GM21723 (cell line): ENCODE data around the gene NGFR.
"Not testable (repeated sequence)": the region's sequence is repeated elsewhere in the genome, so short reads cannot be mapped to it uniquely, and the experiment has no call there.

Source experiments
- ATAC-seq: cut with Tn5 transposase; IDR thresholded peaks from one replicate; pipeline ENCODE4 v1.9.1; 2021; ENCODE audit warnings: mild to moderate bottlenecking, moderate library complexity; ENCODE audit not compliant: unreplicated experiment

Gene NGFR

GRCh38 chr17:49495842-49496182 is 719 bp downstream of the NGFR start:
- no peak for ATAC-seq

GRCh38 chr17:49496183-49496866 is 1.2 kb downstream of the NGFR start:
- peak; percentile 61 for ATAC-seq

GRCh38 chr17:49496867-49497147 is 1.7 kb downstream of the NGFR start:
- no peak for ATAC-seq

GRCh38 chr17:49497148-49498028 is 2.3 kb downstream of the NGFR start:
- ATAC-seq: no peak

GRCh38 chr17:49498029-49498615 is 3.0 kb downstream of the NGFR start:
- no peak for ATAC-seq

GRCh38 chr17:49501496-49501895 is 6.4 kb downstream of the NGFR start:
- ATAC-seq: no peak

GRCh38 chr17:49502254-49502653 is 7.2 kb downstream of the NGFR start:
- no peak for ATAC-seq

- not testable (repeated sequence) for ATAC-seq
These were observed 7.6 kb downstream of the NGFR start for GRCh38 chr17:49502680-49503079.

- no peak for ATAC-seq
These were observed 9.3 kb downstream of the NGFR start for GRCh38 chr17:49504369-49504768.

GRCh38 chr17:49505854-49506253 is 10.8 kb downstream of the NGFR start:
- no peak for ATAC-seq

- no peak for ATAC-seq
These were observed 11.2 kb downstream of the NGFR start for GRCh38 chr17:49506282-49506681.

- no peak for ATAC-seq
These were observed 13.2 kb downstream of the NGFR start for GRCh38 chr17:49508061-49508865.

- no peak for ATAC-seq
These were observed 13.9 kb downstream of the NGFR start for GRCh38 chr17:49508866-49509587.

- no peak for ATAC-seq
These were observed 14.5 kb downstream of the NGFR start for GRCh38 chr17:49509588-49509917.

- no peak for ATAC-seq
These were observed 15.1 kb downstream of the NGFR start for GRCh38 chr17:49510059-49510719.

GRCh38 chr17:49510720-49511110 is 15.6 kb downstream of the NGFR start:
- ATAC-seq: no peak

GRCh38 chr17:49511810-49512209 is 16.7 kb downstream of the NGFR start:
- no peak for ATAC-seq

- ATAC-seq: no peak
These were observed 17.4 kb downstream of the NGFR start for GRCh38 chr17:49512296-49513043.

GRCh38 chr17:49513044-49513395 is 17.9 kb downstream of the NGFR start:
- no peak for ATAC-seq

- no peak for ATAC-seq
These were observed 18.5 kb downstream of the NGFR start for GRCh38 chr17:49513641-49514040.
